Dendritic cell treated with granulocyte-macrophage colony-stimulating factor and Interleukin-4, amounts not matched to agents 40 ng/mL and 50 ng/mL, for 4 days (primary cell): Measurements from ENCODE around the gene ING5.

ENCODE experiments used
- H3K27ac Mint-ChIP-seq: one replicate; pipeline ENCODE4 v1.8.0; 2022; ENCODE audit warnings: mild to moderate bottlenecking, mixed read lengths
- H3K27me3 Mint-ChIP-seq: one replicate; pipeline ENCODE4 v1.8.0; 2022; ENCODE audit warnings: mild to moderate bottlenecking, mixed read lengths
- H3K36me3 Mint-ChIP-seq: one replicate; pipeline ENCODE4 v1.8.0; 2022; ENCODE audit warnings: low read depth, mixed read lengths
- H3K4me1 Mint-ChIP-seq: one replicate; pipeline ENCODE4 v1.8.0; 2022; ENCODE audit warnings: low read depth, mixed read lengths
- H3K4me3 Mint-ChIP-seq: one replicate; pipeline ENCODE4 v1.8.0; 2022; ENCODE audit warnings: mild to moderate bottlenecking, moderate library complexity, mixed read lengths
- H3K9me3 Mint-ChIP-seq: one replicate; pipeline ENCODE4 v1.8.0; 2022; ENCODE audit warnings: mixed read lengths
- intact Hi-C: fragments of 100-400 bp; cut with micrococcal nuclease; formaldehyde crosslinking; loops from one replicate; pipeline ENCODE4 v1.15.0; 2022

ING5 gene

GRCh38 chr2:241744028-241744754, 42.4 kb downstream of the ING5 start:
- H3K9me3 Mint-ChIP-seq, result no peaks in the 10 kb centered on the region
- intact Hi-C loops, result no loop called here

DNA sequence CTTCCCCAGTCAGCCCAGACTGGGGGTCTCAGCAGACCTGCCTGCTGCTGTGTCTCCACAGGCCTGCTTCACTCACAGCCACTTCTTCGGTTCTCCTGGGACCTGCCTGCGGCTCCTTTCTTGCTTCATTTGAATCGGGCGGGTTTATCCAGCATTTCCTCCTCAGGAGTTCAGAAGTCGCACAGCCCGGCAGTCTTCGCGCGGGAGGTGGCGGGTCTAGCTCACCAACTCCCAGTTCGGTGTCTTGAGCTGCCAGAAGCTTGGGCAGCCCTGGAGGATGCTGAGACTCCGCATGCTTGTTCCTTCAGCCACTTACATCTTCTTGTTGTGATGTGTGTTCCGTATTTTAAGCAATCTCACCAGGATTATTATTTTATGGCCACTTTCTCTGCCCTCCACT, 43.4 kb downstream of the ING5 start:
- H3K36me3 Mint-ChIP-seq, result peaks cover 86% of the 10 kb centered on the region
- H3K27me3 Mint-ChIP-seq, result no peaks in the 10 kb centered on the region
- no peak overlapping the region for H3K27ac Mint-ChIP-seq
- no peaks in the 10 kb centered on the region for H3K9me3 Mint-ChIP-seq
- no peak overlapping the region for H3K4me3 Mint-ChIP-seq
- intact Hi-C loops, result no loop called here
- H3K4me1 Mint-ChIP-seq, result peaks cover 10% of the 10 kb centered on the region

More at GRCh38 chr2:241744028-241744754, 42.4 kb downstream of the ING5 start:
- no peaks in the 10 kb centered on the region for H3K27me3 Mint-ChIP-seq
- no peak overlapping the region for H3K4me3 Mint-ChIP-seq
- peaks cover 83% of the 10 kb centered on the region for H3K36me3 Mint-ChIP-seq
- no peak overlapping the region for H3K27ac Mint-ChIP-seq
- H3K4me1 Mint-ChIP-seq, result peaks cover 21% of the 10 kb centered on the region

- no peak overlapping the region for H3K27ac Mint-ChIP-seq
- H3K4me1 Mint-ChIP-seq, result peaks cover 3% of the 10 kb centered on the region
- H3K36me3 Mint-ChIP-seq, result peaks cover 90% of the 10 kb centered on the region
- no peak overlapping the region for H3K4me3 Mint-ChIP-seq
- H3K9me3 Mint-ChIP-seq, result no peaks in the 10 kb centered on the region
- no peaks in the 10 kb centered on the region for H3K27me3 Mint-ChIP-seq
- intact Hi-C loops, result no loop called here
These were observed 44.2 kb downstream of the ING5 start for GRCh38 chr2:241746084-241746483.

- no peak overlapping the region for H3K4me3 Mint-ChIP-seq
- no peaks in the 10 kb centered on the region for H3K4me1 Mint-ChIP-seq
- intact Hi-C loops, result no loop called here
- H3K9me3 Mint-ChIP-seq, result no peaks in the 10 kb centered on the region
- no peaks in the 10 kb centered on the region for H3K27me3 Mint-ChIP-seq
- peaks cover 92% of the 10 kb centered on the region for H3K36me3 Mint-ChIP-seq
- no peak overlapping the region for H3K27ac Mint-ChIP-seq
These were observed 46.8 kb downstream of the ING5 start for GRCh38 chr2:241748468-241749256.

GRCh38 chr2:241750076-241750840, 48.4 kb downstream of the ING5 start:
- intact Hi-C loops, result no loop called here
- H3K4me1 Mint-ChIP-seq, result no peaks in the 10 kb centered on the region
- H3K27ac Mint-ChIP-seq, result no peak overlapping the region
- no peaks in the 10 kb centered on the region for H3K27me3 Mint-ChIP-seq
- H3K4me3 Mint-ChIP-seq, result no peak overlapping the region
- H3K36me3 Mint-ChIP-seq, result peaks cover 92% of the 10 kb centered on the region
- H3K9me3 Mint-ChIP-seq, result no peaks in the 10 kb centered on the region

GRCh38 chr2:241751152-241751551, 49.3 kb downstream of the ING5 start:
- no peaks in the 10 kb centered on the region for H3K9me3 Mint-ChIP-seq
- H3K4me1 Mint-ChIP-seq, result no peaks in the 10 kb centered on the region
- intact Hi-C loops, result no loop called here
- H3K27ac Mint-ChIP-seq, result no peak overlapping the region
- H3K27me3 Mint-ChIP-seq, result no peaks in the 10 kb centered on the region
- peaks cover 92% of the 10 kb centered on the region for H3K36me3 Mint-ChIP-seq
- no peak overlapping the region for H3K4me3 Mint-ChIP-seq

DNA sequence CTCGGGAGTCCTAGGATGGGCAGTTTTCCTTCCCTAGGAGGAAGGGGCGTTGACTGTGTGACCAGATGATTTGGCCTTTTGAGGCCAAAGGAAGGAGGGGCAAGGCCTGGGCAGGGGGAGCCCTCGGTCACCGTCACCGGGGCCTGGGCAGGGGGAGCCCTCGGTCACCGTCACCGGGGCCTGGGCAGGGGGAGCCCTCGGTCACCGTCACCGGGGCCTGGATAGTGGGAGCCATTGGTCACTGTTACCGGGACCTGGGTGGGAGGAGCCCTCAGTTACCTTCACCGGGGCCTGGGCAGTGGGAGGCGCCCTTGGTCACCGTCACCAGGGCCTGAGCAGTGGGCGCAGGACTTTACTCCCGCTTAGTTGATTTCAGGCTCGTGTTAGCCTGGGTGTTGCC, 49.9 kb downstream of the ING5 start:
- H3K9me3 Mint-ChIP-seq, result no peaks in the 10 kb centered on the region
- no peak overlapping the region for H3K4me3 Mint-ChIP-seq
- H3K27me3 Mint-ChIP-seq, result no peaks in the 10 kb centered on the region
- no peaks in the 10 kb centered on the region for H3K4me1 Mint-ChIP-seq
- H3K27ac Mint-ChIP-seq, result no peak overlapping the region
- intact Hi-C loops, result no loop called here
- H3K36me3 Mint-ChIP-seq, result peaks cover 96% of the 10 kb centered on the region

GRCh38 chr2:241752253-241752652, 50.4 kb downstream of the ING5 start:
- Mint-ChIP-seq H3K9me3 (no peaks in the 10 kb centered on the region), H3K4me3 (no peak overlapping the region), H3K4me1 (no peaks in the 10 kb centered on the region), H3K27ac (no peak overlapping the region), H3K27me3 (no peaks in the 10 kb centered on the region), H3K36me3 (peaks cover 96% of the 10 kb centered on the region)
- intact Hi-C loops, result no loop called here

GRCh38 chr2:241752689-241753276, 50.9 kb downstream of the ING5 start:
- no peaks in the 10 kb centered on the region for H3K4me1 Mint-ChIP-seq
- intact Hi-C loops, result no loop called here
- H3K27ac Mint-ChIP-seq, result no peak overlapping the region
- peaks cover 96% of the 10 kb centered on the region for H3K36me3 Mint-ChIP-seq
- no peaks in the 10 kb centered on the region for H3K27me3 Mint-ChIP-seq
- no peaks in the 10 kb centered on the region for H3K9me3 Mint-ChIP-seq
- no peak overlapping the region for H3K4me3 Mint-ChIP-seq

DNA sequence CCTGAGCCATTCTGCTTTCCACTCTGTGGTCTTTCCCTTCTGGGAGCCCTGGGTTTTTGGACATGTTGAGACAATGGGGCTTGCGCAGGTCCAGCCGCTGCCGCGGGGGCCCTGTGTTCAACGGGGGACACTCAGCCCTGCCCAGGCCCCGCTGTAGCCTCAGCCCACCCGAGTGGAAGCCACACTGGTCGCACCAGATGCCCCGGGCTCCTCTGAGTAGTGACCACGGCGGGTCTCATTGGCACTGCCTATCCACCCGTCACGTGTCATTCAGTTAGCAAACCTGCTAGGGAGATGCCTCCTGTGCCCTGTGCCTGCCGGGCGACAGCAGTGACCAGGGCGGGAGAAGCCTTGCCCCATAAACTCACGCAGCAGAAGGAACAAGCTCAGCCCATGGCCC, 51.7 kb downstream of the ING5 start:
- H3K9me3 Mint-ChIP-seq, result no peaks in the 10 kb centered on the region
- no peaks in the 10 kb centered on the region for H3K4me1 Mint-ChIP-seq
- intact Hi-C loops, result no loop called here
- peaks cover 96% of the 10 kb centered on the region for H3K36me3 Mint-ChIP-seq
- H3K27ac Mint-ChIP-seq, result no peak overlapping the region
- no peak overlapping the region for H3K4me3 Mint-ChIP-seq
- H3K27me3 Mint-ChIP-seq, result no peaks in the 10 kb centered on the region

- H3K27ac Mint-ChIP-seq, result no peak overlapping the region
- intact Hi-C loops, result no loop called here
These were observed 52.2 kb downstream of the ING5 start for GRCh38 chr2:241754042-241754441.

GRCh38 chr2:241755166-241755565, 53.3 kb downstream of the ING5 start:
- no peak overlapping the region for H3K27ac Mint-ChIP-seq
- H3K36me3 Mint-ChIP-seq, result peaks cover 94% of the 10 kb centered on the region
- H3K27me3 Mint-ChIP-seq, result no peaks in the 10 kb centered on the region
- no peak overlapping the region for H3K4me3 Mint-ChIP-seq
- no peaks in the 10 kb centered on the region for H3K4me1 Mint-ChIP-seq
- intact Hi-C loops, result no loop called here
- H3K9me3 Mint-ChIP-seq, result no peaks in the 10 kb centered on the region

More at GRCh38 chr2:241754042-241754441, 52.2 kb downstream of the ING5 start:
- H3K4me1 Mint-ChIP-seq, result no peaks in the 10 kb centered on the region
- H3K36me3 Mint-ChIP-seq, result peaks cover 96% of the 10 kb centered on the region
- no peaks in the 10 kb centered on the region for H3K27me3 Mint-ChIP-seq
- H3K9me3 Mint-ChIP-seq, result no peaks in the 10 kb centered on the region
- no peak overlapping the region for H3K4me3 Mint-ChIP-seq

DNA sequence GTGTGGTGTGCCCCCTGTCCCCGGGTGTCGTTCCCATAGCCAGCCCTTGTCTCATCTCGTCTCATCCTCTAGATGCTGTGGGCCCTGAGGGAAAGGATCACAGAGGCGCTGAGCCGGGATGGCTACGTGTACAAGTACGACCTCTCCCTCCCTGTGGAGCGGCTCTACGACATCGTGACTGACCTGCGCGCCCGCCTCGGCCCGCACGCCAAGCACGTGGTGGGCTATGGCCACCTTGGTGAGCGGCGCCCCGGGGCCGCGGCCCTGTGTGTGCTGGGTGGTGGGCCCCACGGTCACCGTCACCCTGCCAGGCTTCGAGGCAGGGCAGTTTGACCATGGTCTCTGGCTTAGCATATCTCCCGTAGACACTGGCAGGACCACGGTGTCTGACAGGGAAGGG, 53.9 kb downstream of the ING5 start:
- H3K4me3 Mint-ChIP-seq, result no peak overlapping the region
- no peaks in the 10 kb centered on the region for H3K9me3 Mint-ChIP-seq
- no peak overlapping the region for H3K27ac Mint-ChIP-seq
- H3K36me3 Mint-ChIP-seq, result peaks cover 95% of the 10 kb centered on the region
- H3K4me1 Mint-ChIP-seq, result no peaks in the 10 kb centered on the region
- intact Hi-C loops, result no loop called here
- H3K27me3 Mint-ChIP-seq, result no peaks in the 10 kb centered on the region
